SK-N-SH (cell line): ENCODE data around the gene FAM169A. TPM values are rescaled to one million over a fixed set of nuclear protein-coding genes. Genes with fewer than 3 reads are reported as not detected.

Experiments
- CTCF ChIA-PET: fragments of 300-600, 350-600 bp; formaldehyde crosslinking; extraction: SDS; loops from one replicate; lab custom pipeline; 2021; lab: Yijun Ruan, JAX
- POLR2A ChIA-PET: fragments of 350-600 bp; sonication (Branson Sonifier 250); formaldehyde crosslinking; extraction: SDS; loops from one replicate; lab custom pipeline; 2020; ENCODE audit warnings: antibody characterized with exemption, inconsistent platforms; lab: Yijun Ruan, JAX
- DNase-seq: peaks from one replicate; pipeline ENCODE4 v3.0.0; 2012
- H2AFZ ChIP-seq: fragments of 200-600 bp; sonication (generic); 2 replicates; pipeline ENCODE4 v1.8.1; 2016; ENCODE audit warnings: antibody characterized with exemption, mild to moderate bottlenecking, low read depth
- H3F3A ChIP-seq: fragments of 200-600 bp; sonication (generic); replicated peaks from 2 replicates; pipeline ENCODE3; 2016; ENCODE audit warnings: antibody characterized with exemption, mild to moderate bottlenecking; ENCODE audit not compliant: insufficient read depth
- H3K27ac ChIP-seq, 2 experiments: fragments of 200-500 bp in 1 of 2; fragments of 200-600 bp in 1 of 2; sonication (Bioruptor generic) in 1 of 2; sonication (generic), shearing (Covaris generic) in 1 of 2; 2 replicates each; pipeline versions ENCODE4 v1.5.1 to v1.6.1; 2014 to 2016; ENCODE audit warnings: low read depth in 2 of 2, inconsistent platforms in 1 of 2, low read length in 1 of 2, mild to moderate bottlenecking in 1 of 2, mixed read lengths in 1 of 2
- H3K27me3 ChIP-seq: fragments of 200-600 bp; sonication (generic), shearing (Covaris generic); 2 replicates; pipeline ENCODE4 v1.6.1; 2016; ENCODE audit warnings: mixed run types; ENCODE audit not compliant: insufficient read depth
- H3K36me3 ChIP-seq, 2 experiments: fragments of 200-500 bp in 1 of 2; fragments of 200-600 bp in 1 of 2; sonication (Bioruptor generic) in 1 of 2; sonication (generic) in 1 of 2; replicated peaks in 1 of 2; 2 replicates each; pipeline versions ENCODE3 to v1.5.1; 2014 to 2016; ENCODE audit warnings: low read length in 1 of 2, mild to moderate bottlenecking in 1 of 2; ENCODE audit not compliant: insufficient read depth in 2 of 2, control insufficient read depth in 1 of 2
- H3K4me1 ChIP-seq, 2 experiments: fragments of 200-500 bp in 1 of 2; fragments of 200-600 bp in 1 of 2; sonication (Bioruptor generic) in 1 of 2; sonication (generic), shearing (Covaris generic) in 1 of 2; 2 replicates each; pipeline versions ENCODE4 v1.5.1 to v1.6.1; 2014 to 2016; ENCODE audit warnings: low read depth in 1 of 2, low read length in 1 of 2, mixed run types in 1 of 2; ENCODE audit not compliant: insufficient read depth in 2 of 2, control insufficient read depth in 1 of 2
- H3K4me2 ChIP-seq: fragments of 200-600 bp; sonication (generic), shearing (Covaris generic); 2 replicates; pipeline ENCODE4 v1.6.1; 2017; ENCODE audit warnings: mixed run types
- H3K4me3 ChIP-seq, 2 experiments: fragments of 200-500 bp in 1 of 2; fragments of 200-600 bp in 1 of 2; sonication (Bioruptor generic) in 1 of 2; sonication (generic), shearing (Covaris generic) in 1 of 2; 2 replicates each; pipeline versions ENCODE4 v1.5.1 to v1.8.1; 2014 to 2016; ENCODE audit warnings: low read depth in 2 of 2, inconsistent platforms in 1 of 2, low read length in 1 of 2, mild to moderate bottlenecking in 1 of 2, mixed read lengths in 1 of 2, moderate library complexity in 1 of 2
- H3K79me2 ChIP-seq: fragments of 200-600 bp; sonication (generic); 2 replicates; pipeline ENCODE4 v1.8.1; 2017; ENCODE audit warnings: mild to moderate bottlenecking; ENCODE audit not compliant: insufficient read depth
- H3K9ac ChIP-seq: fragments of 200-600 bp; sonication (generic); 2 replicates; pipeline ENCODE4 v1.6.1; 2017; ENCODE audit warnings: mixed run types
- H3K9me2 ChIP-seq: fragments of 200-600 bp; sonication (generic); 2 replicates; pipeline ENCODE4 v1.6.1; 2017; ENCODE audit warnings: mixed run types
- H3K9me3 ChIP-seq: fragments of 200-600 bp; sonication (generic); 2 replicates; pipeline ENCODE4 v1.6.1; 2017; ENCODE audit warnings: mixed run types, mild to moderate bottlenecking, moderate library complexity
- H4K20me1 ChIP-seq: fragments of 200-600 bp; sonication (generic); 2 replicates; pipeline ENCODE4 v1.6.1; 2017; ENCODE audit warnings: mild to moderate bottlenecking, mixed run types; ENCODE audit not compliant: insufficient read depth
- CHD2 ChIP-seq: fragments of 150-350 bp; IDR thresholded peaks from 2 replicates; pipeline ENCODE4 v1.6.1; 2018; ENCODE audit warnings: low read length; ENCODE audit not compliant: partially characterized antibody
- CTCF ChIP-seq: fragments of 200-600 bp; sonication (generic); IDR thresholded peaks from 2 replicates; pipeline ENCODE4 v1.6.1; 2017; ENCODE audit warnings: antibody characterized with exemption, mild to moderate bottlenecking, moderate library complexity
- ELF1 ChIP-seq: IDR thresholded peaks from 2 replicates; pipeline ENCODE4 v1.4.0; 2012
- FOSL2 ChIP-seq: IDR thresholded peaks from 2 replicates; pipeline ENCODE4 v1.4.0; 2012; ENCODE audit warnings: low read depth, mild to moderate bottlenecking, moderate library complexity, borderline replicate concordance
- FOXJ3 ChIP-seq: sonication (generic); formaldehyde crosslinking; IDR thresholded peaks from 2 replicates; pipeline ENCODE4 v1.5.1; 2020; ENCODE audit warnings: mild to moderate bottlenecking, missing genetic modification reagents
- FOXM1 ChIP-seq: IDR thresholded peaks from 2 replicates; pipeline ENCODE4 v1.4.0; 2012; ENCODE audit warnings: low read depth, mild to moderate bottlenecking
- GABPA ChIP-seq: IDR thresholded peaks from 2 replicates; pipeline ENCODE4 v1.4.0; 2012; ENCODE audit warnings: low read depth, mild to moderate bottlenecking
- GATA2 ChIP-seq: sonication (generic); formaldehyde crosslinking; IDR thresholded peaks from 2 replicates; pipeline ENCODE4 v1.5.0; 2020; ENCODE audit warnings: mild to moderate bottlenecking, missing genetic modification reagents
- JUND ChIP-seq: IDR thresholded peaks from 2 replicates; pipeline ENCODE4 v1.4.0; 2012
- MAX ChIP-seq: IDR thresholded peaks from 2 replicates; pipeline ENCODE4 v1.4.0; 2012; ENCODE audit warnings: low read depth
- MEF2A ChIP-seq: IDR thresholded peaks from 2 replicates; pipeline ENCODE4 v1.4.0; 2012; ENCODE audit warnings: low read depth, borderline replicate concordance
- NRF1 ChIP-seq: IDR thresholded peaks from 2 replicates; pipeline ENCODE4 v1.6.1; 2012; ENCODE audit warnings: low read depth, mild to moderate bottlenecking, low read length
- PBX3 ChIP-seq: IDR thresholded peaks from 2 replicates; pipeline ENCODE4; 2012
- RAD21 ChIP-seq: IDR thresholded peaks from 2 replicates; pipeline ENCODE4 v1.6.1; 2012; ENCODE audit warnings: mild to moderate bottlenecking, low read length
- RFX5 ChIP-seq: IDR thresholded peaks from 2 replicates; pipeline ENCODE4 v1.6.1; 2012; ENCODE audit warnings: mild to moderate bottlenecking, improper control_type of control experiment, low read length
- RXRA ChIP-seq: IDR thresholded peaks from 2 replicates; pipeline ENCODE4 v1.4.0; 2012; ENCODE audit warnings: low read depth, mild to moderate bottlenecking, borderline replicate concordance
- SMC3 ChIP-seq: IDR thresholded peaks from 2 replicates; pipeline ENCODE4 v1.6.1; 2012; ENCODE audit warnings: low read depth, low read length, improper control_type of control experiment
- TCF12 ChIP-seq: IDR thresholded peaks from 2 replicates; pipeline ENCODE4 v1.4.0; 2012
- TEAD4 ChIP-seq: IDR thresholded peaks from 2 replicates; pipeline ENCODE4 v1.4.0; 2012; ENCODE audit warnings: mild to moderate bottlenecking, borderline replicate concordance; ENCODE audit not compliant: insufficient read depth
- YY1 ChIP-seq: IDR thresholded peaks from 2 replicates; pipeline ENCODE4 v1.4.0; 2012; ENCODE audit warnings: low read depth, mild to moderate bottlenecking
- WGBS: methylation state at CpG from one replicate; pipeline ENCODE4 v1.1.6; 2017; ENCODE audit warnings: low lambda C conversion rate; 5-methylcytosine and 5-hydroxymethylcytosine counted together
- polyA plus RNA-seq, 3 experiments: library from polyadenylated mRNA; depleted of rRNA; stranded (reverse); fragments of >200 nt; gene quantifications; 2 replicates each; pipeline ENCODE4 v1.2.3, GENCODE V29; 2012

FAM169A gene
- polyA plus RNA-seq, 1 of the 3 experiments (the other 2 are of a cell fraction): 2.6 TPM

- no peak overlapping the region for H3K9ac ChIP-seq
- no peaks in the 10 kb centered on the region for H3K9me3 ChIP-seq
- no peaks in the 10 kb centered on the region for H3K9me2 ChIP-seq
- no peaks in the 10 kb centered on the region for H3K36me3 ChIP-seq
- no peaks in the 10 kb centered on the region for H3K27me3 ChIP-seq
- TF ChIP-seq JUND (no peak), FOSL2 (no peak), FOXJ3 (CRISPR knock-in tag) (no peak), SMC3 (no peak), NRF1 (no peak), MAX (no peak), GATA2 (CRISPR knock-in tag) (no peak)
- H3K27ac ChIP-seq: no peak overlapping the region
- H3F3A ChIP-seq: no peaks in the 10 kb centered on the region
- no peaks in the 10 kb centered on the region for H3K79me2 ChIP-seq
- ChIA-PET CTCF (interaction anchor here (0.9 to 1.5 kb wide), 2 partner anchors 9 to 77 kb away, joined by 3 to 4 read pairs; no protein-coding TSS in a partner anchor), POLR2A (interaction anchor here (0.5 kb wide), 1 partner anchor 918 kb away, joined by 3 read pairs; no protein-coding TSS in a partner anchor)
- no peak overlapping the region for H3K4me3 ChIP-seq
- H2AFZ ChIP-seq: no peak overlapping the region
- DNase-seq: no peak
- H4K20me1 ChIP-seq: no peaks in the 10 kb centered on the region
- whole genome bisulfite sequencing: 94% methylated on average over 3 of the region's 3 CpGs
- H3K4me2 ChIP-seq: no peak overlapping the region
- H3K4me1 ChIP-seq: no peaks in the 10 kb centered on the region; a peak in 1 of 4 replicates
Observed at GRCh38 chr5:74848553-74849025, 17.6 kb downstream of the FAM169A start.

- Histone ChIP-seq H2AFZ (no peak overlapping the region), H3F3A (no peaks in the 10 kb centered on the region), H3K4me3 (no peak overlapping the region), H3K27ac (no peak overlapping the region), H3K79me2 (no peaks in the 10 kb centered on the region), H3K9ac (no peak overlapping the region), H3K36me3 (peaks cover 0 to under 1% of the 10 kb centered on the region in 2 experiments), H3K9me2 (no peaks in the 10 kb centered on the region), H3K4me1 (no peaks in the 10 kb centered on the region), H3K9me3 (no peaks in the 10 kb centered on the region), H3K4me2 (no peak overlapping the region), H3K27me3 (no peaks in the 10 kb centered on the region), H4K20me1 (no peaks in the 10 kb centered on the region)
- no peak for DNase-seq
- TF ChIP-seq FOXM1 (no peak), CHD2 (no peak), FOSL2 (no peak), TEAD4 (no peak), NRF1 (no peak), RAD21 (no peak), RXRA (no peak), TCF12 (no peak), MEF2A (no peak), CTCF (no peak), ELF1 (no peak), RFX5 (no peak), SMC3 (no peak), PBX3 (no peak), GABPA (no peak), YY1 (no peak)
- 92% methylated on average over 6 of the region's 6 CpGs for WGBS
- ChIA-PET CTCF (interaction anchor here (1.3 to 1.4 kb wide), 2 partner anchors 10 to 80 kb away, joined by 4 read pairs; no protein-coding TSS in a partner anchor), POLR2A (no interaction called here)
Observed at GRCh38 chr5:74839229-74839628, 27.0 kb downstream of the FAM169A start.
